HG02798 (cell line): Measurements from ENCODE around the gene SLC1A5.
"Not testable (repeated sequence)": the region's sequence is repeated elsewhere in the genome, so short reads cannot be mapped to it uniquely, and the experiment has no call there.

ENCODE experiments used
- ATAC-seq: cut with Tn5 transposase; IDR thresholded peaks from one replicate; pipeline ENCODE4 v1.9.1; 2021; ENCODE audit warnings: mild to moderate bottlenecking; ENCODE audit not compliant: unreplicated experiment, poor library complexity

SLC1A5 gene

DNA sequence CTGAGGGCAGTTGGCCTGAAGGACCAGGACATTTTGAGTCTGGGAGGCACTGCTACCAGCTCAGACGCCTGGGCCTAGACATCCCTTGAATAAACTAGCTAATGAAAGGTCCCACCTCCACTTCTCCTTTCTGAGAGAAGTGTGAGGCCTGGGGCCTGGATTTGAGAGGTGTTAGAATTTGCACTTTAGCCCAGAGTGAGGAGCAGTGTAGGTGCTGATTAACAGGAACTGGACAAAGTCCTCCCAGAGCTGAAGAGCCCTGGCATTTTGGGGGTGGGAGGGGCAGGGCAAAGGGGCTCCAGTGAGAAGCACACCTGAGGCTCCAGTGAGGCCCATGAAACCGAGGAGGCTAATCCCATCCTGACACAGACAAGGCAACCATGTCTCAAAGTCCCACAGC is 15.2 kb upstream of the SLC1A5 start:
- ATAC-seq = no peak

DNA sequence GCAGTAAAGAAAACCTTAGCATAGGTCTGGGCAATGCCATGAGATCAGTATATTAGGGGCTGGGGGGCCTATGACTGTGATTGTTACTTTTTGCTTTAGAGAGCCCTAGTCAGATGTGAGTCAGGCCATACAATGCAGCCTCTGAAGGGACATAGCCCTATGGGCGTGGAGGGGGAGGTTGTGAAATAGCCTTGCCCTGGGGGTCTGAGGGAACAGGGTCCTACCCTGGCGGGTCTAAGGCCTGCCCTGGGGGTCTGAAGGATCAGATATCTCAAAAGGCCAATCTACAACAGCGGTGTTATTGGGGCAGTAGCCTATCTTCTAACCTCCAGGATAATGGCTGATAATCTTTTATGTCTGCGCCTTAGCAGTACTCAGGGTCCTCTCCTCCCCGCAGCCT is 13.8 kb upstream of the SLC1A5 start:
- no peak for ATAC-seq

DNA sequence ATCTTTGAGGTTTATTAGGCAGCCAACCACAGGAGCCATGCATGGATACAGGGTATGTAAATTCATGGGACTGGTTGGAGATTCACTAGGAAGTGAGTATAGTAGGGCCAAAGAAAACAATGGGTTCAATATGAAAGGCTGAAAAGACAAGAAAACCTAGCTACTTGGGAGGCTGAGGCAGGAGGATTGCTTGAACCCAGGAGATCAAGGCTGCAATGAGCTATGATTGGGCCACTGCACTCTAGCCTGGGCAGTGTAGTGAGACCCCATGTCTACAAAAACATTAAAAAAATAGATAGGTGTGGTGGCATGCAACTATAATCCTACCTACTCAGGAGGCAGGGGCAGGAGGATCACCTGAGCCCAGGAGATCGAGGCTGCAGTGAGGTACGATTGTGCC is 10.3 kb upstream of the SLC1A5 start:
- no peak for ATAC-seq

DNA sequence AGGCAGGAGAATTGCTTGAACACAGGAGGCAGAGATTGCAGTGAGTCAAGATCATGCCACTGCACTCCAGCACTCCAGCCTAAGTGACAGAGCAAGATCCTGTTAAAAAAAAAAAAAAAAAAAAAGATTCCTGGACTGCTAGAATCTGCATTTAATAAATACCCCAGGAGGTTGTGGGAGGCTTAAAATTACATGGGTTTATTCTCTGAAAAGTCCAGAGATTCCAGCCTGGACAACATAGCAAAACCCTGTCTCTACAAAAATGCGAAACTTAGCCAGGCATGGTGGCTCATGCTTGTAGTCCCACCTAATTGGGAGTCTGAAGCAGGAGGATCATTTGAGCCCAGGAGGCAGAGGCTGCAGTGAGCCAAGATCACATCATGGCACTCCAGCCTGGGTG is 9.5 kb upstream of the SLC1A5 start:
- no peak for ATAC-seq

DNA sequence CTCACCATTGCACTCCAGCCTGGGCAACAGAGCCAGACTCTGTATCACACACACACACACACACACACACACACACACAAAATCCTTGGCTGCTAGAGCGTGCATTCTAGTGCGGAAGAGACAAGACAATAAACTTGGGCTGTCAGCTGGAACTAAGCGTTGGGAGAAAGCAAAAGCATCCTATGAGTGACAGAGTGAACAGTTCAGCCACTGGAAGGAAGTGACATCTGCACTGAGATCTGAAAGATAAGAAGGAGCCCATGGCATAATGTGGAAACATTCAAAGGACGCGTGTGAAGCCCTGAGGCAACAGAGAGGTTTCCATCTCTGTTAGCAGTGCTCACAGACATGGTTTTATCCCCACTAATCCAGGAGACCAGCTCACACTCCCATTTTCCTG is 3.5 kb upstream of the SLC1A5 start:
- ATAC-seq = no peak

DNA sequence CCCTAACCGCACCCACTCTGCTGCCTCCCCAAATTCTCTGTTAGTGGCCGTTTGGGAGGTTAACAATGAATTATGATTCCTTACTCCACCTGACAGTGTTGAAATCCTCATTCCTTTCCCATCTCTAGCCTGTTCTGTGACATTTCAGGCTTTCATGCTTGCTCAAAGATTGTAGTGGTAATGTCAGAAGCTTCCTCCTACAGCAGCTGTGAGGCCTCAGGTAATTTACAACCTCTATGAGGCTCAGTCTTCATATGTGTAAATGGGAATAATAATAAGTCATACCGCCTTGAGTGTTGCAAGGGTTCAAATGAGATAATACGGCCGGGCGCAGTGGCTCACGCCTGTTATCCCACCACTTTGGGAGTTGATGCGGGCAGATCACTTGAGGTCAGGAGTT is 977 bp upstream of the SLC1A5 start:
- no peak for ATAC-seq

DNA sequence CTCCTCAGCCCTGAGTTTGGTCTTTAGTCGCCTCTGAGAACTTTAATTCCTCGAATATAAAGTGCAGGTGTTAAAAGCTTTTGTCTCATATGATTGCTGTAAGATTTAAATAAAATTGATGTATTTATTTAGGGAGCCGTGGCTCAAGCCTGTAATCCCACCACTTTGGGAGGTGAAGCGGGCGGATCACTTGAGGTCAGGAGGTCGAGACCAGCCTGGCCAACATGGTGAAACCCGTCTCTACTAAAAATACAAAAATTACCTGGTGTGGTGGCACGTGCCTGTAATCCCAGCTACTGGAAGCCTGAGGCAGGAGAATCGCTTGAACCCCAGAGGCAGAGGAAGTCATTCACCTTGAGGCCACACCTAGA is 559 bp upstream of the SLC1A5 start:
- no peak for ATAC-seq

DNA sequence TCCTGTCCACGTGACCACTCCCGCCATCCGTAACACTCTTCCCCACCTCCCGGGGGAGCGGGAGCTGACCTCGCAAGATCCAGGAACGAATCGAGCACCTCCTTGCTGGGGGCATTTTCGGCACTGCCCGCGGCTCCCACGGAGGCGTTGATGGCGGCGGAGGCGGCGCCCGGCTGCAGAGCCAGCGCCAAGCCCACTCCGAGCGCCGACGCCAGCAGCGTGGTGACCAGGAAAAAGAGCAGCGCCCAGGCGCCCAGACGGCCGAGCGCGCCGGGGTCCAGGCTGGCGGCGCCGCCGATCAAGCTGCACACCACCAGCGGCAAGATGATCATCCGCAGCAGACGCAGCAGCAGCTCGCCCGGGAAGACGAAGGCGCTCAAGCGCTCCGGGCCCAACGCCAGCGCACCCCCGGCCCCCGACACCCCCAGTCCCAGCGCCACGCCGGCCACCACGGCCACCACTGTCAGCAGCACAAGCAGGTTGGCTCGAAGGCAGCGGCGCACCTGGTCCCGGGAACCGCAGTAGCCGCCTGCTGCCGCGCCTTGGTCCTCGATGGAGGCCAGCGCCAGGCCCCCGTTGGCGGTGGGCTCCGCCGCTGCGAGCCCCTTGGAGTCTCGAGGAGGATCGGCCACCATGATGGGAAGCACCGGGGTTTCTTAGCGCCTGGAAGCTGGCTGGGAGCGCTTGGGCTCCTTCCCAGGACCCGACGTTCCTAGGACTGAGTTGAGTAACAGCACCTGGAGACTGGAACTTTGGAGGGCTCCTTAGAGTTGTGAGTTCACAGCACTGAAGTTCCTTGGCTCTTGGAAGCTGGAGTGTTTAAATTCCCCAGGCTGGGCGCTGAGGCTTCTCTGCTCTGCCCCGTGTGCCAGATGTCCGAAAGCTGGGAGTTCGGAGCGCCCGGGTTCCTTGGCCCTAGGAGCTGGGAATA is 798 bp downstream of the SLC1A5 start:
- peak; percentile 0 for ATAC-seq

DNA sequence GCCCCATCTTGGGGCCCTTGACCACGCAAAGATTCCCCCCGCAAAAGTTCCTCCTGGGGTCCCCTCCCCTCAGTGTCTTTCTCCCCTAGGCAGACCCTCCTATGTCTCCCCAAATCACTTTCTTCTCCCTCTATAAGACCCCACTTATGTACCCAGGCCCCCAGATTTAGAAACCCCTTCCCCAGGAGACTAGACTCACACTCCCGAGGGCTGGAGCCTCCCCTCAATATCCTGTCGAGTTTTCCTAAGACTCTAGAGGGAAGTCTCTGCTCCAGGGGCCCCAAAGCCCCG is 1.4 kb downstream of the SLC1A5 start:
- ATAC-seq = no peak

DNA sequence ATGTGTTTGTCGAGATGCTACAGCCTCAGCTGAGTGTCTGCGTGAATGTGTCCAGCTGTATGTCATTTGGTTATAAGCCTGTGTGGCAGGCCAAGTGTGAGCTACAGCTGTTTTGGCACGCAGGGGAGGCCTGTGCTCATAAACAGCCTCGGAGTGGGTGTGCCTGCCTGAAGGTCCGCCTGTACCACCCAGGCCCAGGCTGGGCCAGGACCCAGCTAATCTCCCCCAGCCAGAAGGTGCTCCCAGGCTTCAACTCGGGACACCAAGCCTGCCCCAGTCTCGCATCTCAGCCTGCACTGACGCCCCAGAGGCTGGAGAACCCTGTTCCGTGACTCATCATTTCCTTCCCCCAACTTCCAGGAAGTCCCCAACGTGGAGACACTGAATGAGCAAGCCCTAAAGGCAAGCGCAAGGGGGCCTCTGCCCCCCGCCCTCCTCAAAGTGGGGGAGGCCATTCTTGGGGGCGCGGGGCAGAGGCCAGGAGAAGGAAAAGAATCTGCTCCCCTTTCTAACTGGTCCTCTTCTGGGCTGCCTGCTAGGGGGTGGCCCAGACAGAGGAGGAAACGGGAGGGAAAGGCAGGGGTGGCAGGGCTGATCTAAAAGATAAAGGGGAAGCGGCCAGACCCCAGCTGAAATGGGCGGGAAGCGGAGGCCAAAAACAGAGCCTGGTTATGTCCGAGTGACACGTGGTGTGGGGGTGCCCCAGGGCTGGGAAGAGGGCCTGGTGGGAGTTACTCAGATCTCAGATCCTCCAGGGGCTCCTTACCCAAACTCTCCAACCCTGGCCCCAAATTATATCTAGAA is 2.0 kb downstream of the SLC1A5 start:
- peak; percentile 24 for ATAC-seq

DNA sequence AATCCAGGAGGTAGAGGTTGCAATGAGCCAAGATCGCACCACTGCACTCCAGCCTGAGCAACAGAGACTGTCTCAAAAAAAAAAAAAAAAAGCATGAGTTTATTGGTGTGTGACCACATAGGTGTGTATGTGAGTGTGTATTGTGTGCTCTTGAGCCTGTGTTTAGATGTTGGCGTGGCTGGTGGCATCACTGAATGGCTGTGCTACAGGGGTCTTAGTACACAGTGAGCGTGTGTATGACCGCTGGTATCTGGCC is 2.5 kb downstream of the SLC1A5 start:
- ATAC-seq = no peak

DNA sequence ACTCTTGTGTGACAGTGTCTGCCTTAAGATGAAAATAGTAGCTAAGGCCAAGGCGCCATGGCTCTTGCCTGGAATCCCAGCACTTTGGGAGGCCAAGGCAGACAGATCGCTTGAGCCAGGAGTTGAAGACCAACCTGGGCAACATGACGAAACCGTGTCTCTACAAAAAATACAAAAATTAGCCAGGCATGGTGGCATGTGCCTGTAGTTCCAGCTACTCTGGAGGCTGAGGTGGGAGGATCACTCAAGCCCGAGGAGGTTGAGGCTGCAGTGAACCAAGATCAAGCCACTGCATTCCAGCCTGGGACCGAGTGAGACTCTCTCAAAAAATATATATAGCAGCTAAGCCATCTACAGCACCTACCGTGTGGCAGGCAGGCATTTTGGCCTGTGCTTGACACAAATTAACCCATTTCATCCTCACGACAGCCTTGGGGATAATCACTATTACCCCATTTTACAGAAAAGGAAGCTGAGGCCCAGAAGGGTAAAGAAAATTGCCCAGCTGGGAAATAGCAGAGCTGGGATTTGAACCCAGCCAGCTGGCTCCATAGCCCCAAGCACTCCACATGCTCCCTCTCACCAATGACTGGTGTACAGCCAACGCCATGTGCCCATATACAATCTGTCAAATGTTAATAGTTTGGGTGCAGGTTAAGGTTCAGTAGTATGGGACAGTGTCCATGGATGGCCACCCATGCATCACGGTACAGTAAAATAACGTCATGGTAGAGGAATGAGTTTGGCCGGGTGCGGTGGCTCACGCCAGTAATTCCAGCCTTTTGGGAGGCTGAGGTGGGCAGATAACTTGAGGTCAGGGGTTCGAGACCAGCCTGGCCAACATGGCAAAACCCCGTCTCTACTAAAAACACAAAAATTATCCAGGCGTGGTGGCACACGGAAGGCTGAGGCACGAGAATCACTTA is 3.1 kb downstream of the SLC1A5 start:
- ATAC-seq = no peak

DNA sequence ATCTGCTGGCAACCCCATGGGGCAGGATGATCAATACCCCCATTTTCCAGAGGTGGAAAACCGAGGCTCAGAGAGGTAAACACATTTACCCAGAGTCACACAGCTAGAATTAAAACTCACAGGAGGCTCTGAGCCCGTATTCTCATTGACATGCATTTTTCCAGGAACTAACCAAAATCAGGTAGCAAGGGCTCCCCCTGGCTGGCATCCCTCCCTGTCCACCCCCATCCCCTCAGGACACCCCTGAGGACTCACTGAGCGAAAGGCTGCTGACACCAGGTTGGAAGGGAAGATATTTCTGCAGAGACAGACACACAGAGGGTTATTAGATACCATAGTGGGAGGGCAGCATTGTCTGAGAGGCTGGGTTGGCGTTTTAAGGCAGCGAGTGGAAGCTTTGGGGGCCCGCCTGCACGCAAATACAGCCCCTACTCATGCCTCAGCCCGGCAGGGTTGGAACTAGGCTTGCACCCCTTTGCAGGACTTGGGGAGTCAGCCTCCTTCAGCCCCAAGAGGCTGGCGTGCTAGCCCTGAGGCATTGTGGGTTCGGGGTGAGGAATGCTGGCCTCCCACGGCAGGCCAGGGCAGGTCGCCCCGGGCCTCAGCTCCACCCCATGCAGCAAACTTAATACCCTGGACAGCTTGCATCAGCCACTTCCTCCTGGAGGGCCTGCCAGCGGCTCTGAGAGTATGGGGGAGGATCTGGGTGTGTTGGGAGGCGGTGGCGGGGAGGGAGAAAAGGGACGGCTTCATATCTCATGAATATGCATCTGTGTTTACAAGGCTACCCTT is 3.9 kb downstream of the SLC1A5 start:
- peak; percentile 36 for ATAC-seq

DNA sequence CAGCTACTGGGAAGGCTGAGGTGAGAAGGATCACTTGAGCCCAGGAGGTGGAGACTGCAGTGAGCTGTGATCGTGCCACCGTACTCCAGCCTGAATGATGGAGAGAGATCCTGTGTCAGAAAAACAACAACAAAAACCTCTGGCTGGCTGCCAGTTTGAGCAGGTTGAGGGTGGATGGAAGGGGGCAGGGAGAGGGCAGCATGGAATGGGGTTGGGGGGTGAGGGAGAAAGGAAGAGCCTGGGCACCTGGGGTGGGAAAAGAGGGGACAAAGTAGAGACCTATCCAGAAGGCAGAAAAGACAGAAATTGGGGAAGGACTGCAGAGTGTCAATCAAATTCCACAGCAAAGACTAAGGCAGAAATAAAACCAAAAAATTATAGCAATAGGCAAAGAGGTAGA is 4.7 kb downstream of the SLC1A5 start:
- no peak for ATAC-seq

DNA sequence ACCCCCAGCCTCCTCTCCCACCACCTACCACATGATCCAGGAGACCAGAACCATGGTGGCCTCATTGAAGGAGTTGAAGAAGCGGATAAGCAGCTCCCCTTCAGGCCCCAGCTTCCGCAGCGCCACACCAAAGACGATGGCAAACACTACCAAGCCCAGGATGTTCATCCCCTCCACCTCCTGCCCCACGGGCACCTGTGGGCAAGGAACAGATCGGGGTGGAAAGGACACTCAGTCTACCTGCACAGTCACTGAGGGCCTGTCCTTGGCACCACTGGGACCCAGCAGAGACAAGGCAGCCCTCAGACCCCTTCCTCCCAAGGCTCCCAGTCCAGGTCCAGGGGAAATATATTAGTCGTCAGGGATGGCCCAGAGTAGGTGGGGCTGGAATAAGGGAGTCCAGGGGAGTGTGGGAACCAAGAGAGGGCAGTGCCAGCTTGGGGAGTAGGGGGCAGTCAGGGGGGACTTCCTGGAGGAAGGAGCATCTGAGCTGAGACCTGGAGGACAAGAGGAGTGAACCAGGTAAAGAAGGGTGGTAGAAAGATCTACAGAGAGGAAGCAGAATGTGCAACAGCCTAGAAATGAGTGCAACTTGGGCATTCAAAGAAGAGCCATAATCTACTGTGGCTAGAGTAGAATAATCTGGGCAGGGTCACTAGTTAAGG is 5.9 kb downstream of the SLC1A5 start:
- no peak for ATAC-seq

DNA sequence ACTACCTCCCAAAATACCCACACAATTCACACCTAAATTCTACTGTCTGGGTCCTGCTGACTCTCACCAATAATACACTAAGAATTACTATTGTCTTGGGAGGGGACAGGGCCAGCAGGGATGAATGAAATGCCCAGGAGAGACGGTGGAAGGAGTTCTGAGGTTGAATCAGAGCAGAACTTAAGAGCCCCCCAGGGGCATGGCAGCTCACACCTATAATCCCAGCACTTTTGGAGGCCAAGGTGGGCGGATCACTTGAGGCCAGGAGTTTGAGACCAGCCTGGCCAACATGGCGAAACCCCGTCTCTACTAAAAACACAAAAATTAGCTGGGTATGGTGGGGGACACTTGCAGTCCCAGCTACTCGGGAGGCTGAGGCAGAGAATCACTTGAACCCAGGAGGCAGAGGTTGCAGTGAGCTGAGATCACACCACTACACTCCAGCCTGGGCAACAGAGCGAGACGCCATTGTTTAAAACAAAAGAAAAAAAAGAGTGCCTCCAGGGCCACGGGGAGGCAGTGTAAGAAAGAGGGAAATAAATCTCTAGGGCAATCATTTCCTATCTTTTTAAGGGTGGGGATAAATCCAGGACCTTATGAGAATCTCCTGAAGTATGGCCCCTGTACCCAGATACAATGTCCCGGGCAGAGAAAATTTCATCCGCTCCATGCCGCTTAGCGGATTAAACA is 10.3 kb downstream of the SLC1A5 start:
- ATAC-seq = not testable (repeated sequence)

DNA sequence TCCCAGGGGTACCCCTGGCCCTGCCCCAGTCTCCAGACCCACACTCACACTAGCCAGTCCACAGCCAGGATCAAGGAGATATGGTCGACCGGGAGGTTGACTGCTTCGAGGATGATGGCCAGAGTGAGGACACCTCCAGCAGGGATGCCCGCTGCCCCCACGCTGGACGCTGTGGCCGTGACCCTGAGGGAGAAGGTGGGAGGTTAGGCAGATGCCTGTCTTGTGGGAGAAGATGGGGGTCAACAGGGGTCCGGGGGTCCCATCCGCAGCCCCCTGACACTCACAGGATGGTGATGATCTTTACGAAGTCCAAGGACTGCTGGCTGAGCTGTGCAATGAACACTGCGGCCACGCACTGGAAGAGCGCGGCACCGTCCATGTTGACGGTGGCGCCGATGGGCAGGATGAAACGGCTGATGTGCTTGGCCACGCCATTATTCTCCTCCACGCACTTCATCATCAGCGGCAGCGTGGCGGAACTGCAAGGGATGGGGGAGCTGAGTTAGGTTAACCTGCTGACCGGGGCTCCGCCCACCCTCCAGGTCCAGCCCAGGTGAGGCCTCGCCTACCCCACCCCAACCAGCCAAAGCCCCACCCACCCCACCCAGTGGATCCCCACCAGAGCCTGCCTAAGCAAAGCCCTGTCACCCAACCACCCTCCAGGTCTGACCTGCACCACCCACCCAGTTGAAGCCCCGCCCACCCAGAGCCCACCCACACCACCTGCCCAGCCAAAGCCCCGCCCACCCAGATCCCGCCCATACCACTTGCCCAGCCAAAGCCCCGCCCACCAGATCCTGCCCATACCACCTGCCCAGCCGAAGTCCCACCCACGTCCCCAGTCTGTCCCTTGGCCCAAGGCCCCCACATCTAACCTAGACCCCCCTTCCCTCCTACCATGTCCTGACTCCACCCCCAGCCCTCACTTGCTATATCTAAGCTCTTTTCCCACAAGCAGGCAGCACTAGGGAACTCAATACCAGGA is 11.2 kb downstream of the SLC1A5 start:
- no peak for ATAC-seq

DNA sequence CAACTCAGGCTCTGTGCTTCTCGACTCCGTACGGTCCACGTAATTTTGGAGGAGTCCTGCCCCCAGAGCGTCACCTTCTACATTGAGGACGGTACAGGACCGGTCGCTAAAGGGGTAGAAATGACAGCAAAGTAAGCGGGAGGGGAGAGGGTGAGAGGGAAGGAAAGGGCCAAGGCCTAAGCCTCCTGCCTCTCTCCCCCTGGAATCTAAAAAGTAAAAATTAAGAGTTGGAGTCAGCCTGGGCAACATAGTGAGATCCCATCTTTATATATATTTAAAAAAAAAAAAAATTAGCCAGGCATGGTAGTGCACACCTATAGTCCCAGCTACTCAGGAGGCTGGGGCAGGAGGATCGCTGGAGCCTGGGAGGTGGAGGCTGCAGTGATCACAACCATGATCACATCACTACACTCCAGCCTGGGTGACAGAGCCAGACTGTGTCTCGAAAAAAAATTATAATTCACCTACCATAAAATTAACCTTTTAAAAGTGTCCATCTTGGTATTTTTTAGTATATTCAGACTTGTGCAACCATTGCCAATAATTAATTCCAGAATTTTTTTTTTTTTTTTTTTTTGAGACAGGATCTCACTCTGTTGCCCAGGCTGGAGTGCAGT is 12.6 kb downstream of the SLC1A5 start:
- no peak for ATAC-seq
